AG09309 (cell line): Measurements from ENCODE around the gene DNAJA4.

Experiments
- DNase-seq: peaks from one replicate; pipeline ENCODE4 v3.0.0-alpha.2; 2010; ENCODE audit warnings: low read depth
- H3K4me3 ChIP-seq: 2 replicates; pipeline ENCODE4 v1.5.1; 2011; ENCODE audit warnings: mild to moderate bottlenecking, low read depth, low read length, moderate library complexity; ENCODE audit not compliant: control insufficient read depth
- TF ChIP-seq, protein P1 (sequence below): IDR thresholded peaks from 2 replicates; pipeline ENCODE4 v1.5.1; 2011; ENCODE audit warnings: mild to moderate bottlenecking, low read depth, low read length, inconsistent platforms; ENCODE audit not compliant: insufficient read depth, control insufficient read depth; ENCODE audit errors: missing control alignments

The DNAJA4 gene

DNA sequence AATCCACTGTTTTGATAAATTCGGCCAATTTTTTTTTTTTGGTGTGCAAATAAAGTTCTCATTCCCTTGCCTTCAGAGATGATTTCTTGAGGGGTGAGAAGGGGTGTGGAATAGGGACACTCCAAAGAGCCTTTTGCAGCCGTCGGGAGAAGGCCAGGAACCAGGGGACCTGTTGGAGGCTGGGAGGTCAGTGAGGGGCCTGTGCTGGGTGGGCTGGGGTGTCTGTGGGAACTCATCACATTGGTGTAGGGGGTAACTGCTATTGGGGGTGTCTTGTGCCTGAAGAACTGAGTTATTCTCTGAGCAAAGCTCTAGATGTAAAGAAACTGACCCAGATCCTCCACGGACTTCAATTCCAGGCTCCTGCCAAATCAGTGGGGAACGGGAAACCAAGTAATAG lies 48.6 kb downstream of the DNAJA4 start:
- TF ChIP-seq, protein P1, sequence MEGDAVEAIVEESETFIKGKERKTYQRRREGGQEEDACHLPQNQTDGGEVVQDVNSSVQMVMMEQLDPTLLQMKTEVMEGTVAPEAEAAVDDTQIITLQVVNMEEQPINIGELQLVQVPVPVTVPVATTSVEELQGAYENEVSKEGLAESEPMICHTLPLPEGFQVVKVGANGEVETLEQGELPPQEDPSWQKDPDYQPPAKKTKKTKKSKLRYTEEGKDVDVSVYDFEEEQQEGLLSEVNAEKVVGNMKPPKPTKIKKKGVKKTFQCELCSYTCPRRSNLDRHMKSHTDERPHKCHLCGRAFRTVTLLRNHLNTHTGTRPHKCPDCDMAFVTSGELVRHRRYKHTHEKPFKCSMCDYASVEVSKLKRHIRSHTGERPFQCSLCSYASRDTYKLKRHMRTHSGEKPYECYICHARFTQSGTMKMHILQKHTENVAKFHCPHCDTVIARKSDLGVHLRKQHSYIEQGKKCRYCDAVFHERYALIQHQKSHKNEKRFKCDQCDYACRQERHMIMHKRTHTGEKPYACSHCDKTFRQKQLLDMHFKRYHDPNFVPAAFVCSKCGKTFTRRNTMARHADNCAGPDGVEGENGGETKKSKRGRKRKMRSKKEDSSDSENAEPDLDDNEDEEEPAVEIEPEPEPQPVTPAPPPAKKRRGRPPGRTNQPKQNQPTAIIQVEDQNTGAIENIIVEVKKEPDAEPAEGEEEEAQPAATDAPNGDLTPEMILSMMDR: no peak
- no peak for DNase-seq

DNA sequence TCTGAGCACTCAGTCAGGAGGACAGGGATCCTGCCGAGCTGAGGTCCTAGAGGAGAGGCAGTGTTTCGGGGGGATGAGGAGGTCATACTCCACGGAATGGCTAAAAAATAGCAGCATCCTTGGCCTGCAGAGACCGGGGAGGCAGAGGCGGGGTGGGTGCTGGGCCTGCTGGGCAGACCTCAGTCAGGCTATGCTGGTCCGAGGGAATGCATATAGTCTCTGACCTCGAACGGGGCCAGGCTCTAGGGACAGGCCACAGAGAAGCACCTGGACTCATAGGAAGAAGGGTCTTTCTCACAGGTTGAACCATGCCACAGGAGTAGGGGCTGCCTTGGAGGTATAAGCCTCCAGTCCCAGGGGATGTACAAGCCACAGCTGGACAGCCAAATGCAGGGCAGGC lies 49.0 kb downstream of the DNAJA4 start:
- DNase-seq: no peak
- TF ChIP-seq, protein P1: no peak
- H3K4me3 ChIP-seq: no peak overlapping the region

More for the DNA sequence above, 48.6 kb downstream of the DNAJA4 start:
- no peak overlapping the region for H3K4me3 ChIP-seq

DNA sequence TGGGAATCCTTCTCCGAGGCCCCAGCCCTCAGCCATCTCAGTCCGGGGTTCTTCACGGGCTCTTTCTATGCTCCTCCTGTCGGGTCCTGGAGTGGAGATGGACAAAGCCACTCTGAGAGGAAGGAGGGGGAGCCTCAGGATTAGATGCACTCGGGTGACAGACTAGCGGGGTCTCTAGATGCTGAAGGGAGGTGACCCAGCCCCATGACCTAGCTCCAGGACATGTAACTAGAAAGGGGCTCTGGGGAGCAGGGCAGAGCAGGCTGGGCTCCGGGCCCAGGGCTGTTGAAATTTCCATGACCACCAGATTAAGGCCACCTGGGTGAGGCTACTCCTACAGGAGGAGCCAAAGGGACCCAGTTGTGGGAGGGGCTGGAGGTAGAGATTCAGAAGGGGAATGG lies 49.8 kb downstream of the DNAJA4 start:
- H3K4me3 ChIP-seq: no peak overlapping the region
- DNase-seq: no peak
- TF ChIP-seq, protein P1: no peak

DNA sequence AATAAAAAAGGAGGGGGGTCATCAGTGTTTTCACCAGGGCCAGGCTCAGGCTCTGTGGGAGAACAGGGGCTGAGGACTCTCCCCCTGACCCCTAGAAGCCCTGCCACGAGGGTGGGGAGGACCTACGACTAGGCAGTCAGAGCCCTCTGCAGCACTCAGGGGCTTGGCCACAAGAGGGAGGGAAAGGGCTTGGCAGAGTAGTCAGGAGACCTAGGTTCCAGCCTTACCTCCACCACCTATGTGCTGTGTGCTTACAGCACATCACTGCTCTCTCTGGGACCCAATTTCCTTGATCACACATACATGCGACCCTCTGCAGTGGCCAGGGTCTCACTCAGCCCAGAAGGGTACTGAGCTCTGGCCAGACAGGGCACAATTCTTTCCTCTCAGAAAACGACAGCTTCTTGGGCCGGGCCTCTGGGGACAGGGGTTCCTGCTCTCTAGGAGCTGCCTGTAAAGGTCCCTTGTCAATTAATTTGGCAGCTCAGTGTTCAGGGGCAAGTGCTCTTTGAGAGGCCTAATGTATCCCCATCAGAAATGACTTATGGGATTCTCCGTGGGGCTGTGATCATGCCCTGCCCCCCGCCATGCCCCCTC lies 51.4 kb downstream of the DNAJA4 start:
- H3K4me3 ChIP-seq: no peak overlapping the region
- TF ChIP-seq, protein P1: peak; percentile 44
- no peak for DNase-seq

DNA sequence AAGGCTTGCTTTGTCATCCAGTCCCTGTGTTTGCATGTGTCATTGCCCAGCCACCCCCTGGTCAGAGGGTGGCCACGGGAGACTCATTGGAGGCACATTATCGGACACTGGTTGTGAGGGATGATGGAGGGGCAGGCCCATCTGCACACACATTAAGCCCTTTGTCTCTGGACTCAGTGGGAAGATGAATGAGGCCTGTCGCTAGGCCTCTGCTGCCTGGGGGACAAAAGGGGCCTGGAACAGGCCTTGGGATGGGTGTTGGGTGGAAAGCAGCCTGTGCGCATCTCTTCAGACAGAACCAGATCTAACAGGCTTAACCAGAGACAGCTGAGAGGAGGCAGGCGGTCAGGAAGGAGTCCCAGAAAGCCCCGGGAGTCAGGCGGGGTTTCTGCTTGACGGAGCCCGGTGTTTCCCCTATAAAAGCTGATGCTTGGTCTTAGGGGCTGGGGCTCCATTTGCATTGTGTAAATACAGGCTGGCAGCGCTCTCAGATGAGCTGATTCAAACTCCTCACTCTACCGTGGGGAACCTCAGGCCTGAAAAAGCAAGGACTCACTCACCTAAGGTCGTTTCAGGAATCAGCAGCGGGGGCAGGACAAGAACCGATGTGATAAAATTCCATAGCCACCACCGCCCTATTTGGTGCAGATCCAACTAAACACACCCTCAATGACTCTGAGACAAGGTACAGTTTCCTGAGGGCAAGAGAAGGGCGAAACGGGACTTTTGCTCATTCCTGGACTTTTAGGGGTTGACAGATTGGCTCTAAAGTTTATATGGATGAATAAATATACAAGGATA lies 52.1 kb downstream of the DNAJA4 start:
- no peak overlapping the region for H3K4me3 ChIP-seq
- DNase-seq: no peak
- TF ChIP-seq, protein P1: no peak

DNA sequence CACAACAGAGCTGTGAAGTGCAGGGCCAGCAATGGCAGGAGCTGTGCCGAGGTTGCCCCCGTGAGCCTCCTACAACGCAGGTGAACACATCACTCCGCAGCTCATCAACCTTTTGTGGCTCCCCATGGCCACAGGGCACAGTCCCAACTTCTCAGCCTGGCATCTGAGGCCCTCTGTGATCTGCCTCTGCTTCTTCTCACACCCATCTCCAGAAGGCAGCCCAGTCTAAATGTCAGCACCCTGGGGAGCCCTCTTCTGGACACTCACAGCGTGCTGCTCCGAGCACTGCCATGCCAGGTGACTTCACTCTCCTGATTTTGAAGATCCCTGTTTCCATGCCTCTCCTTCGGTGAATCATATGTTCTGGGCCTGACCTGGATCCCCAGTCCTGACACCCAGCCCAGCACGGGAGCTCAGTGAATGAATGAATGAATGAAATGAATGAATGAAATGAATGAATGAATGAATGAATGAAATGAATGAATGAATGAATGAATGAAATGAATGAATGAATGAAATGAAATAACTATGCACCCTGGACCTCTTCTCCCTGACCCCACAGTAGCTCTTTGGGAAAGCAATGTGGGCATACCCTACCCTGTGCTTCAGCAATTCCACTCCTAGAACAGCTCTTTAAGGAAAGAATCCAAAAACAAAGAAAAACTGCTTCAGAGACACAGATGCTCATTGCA lies 52.9 kb downstream of the DNAJA4 start:
- H3K4me3 ChIP-seq: no peak overlapping the region

More for the DNA sequence above, 52.9 kb downstream of the DNAJA4 start:
- DNase-seq: no peak
- TF ChIP-seq, protein P1: no peak
